ENCODE data around the gene PRKRIP1.
"Not testable (repeated sequence)": the region's sequence is repeated elsewhere in the genome, so short reads cannot be mapped to it uniquely, and the experiment has no call there.

Gene PRKRIP1, protein sequence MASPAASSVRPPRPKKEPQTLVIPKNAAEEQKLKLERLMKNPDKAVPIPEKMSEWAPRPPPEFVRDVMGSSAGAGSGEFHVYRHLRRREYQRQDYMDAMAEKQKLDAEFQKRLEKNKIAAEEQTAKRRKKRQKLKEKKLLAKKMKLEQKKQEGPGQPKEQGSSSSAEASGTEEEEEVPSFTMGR

DNA sequence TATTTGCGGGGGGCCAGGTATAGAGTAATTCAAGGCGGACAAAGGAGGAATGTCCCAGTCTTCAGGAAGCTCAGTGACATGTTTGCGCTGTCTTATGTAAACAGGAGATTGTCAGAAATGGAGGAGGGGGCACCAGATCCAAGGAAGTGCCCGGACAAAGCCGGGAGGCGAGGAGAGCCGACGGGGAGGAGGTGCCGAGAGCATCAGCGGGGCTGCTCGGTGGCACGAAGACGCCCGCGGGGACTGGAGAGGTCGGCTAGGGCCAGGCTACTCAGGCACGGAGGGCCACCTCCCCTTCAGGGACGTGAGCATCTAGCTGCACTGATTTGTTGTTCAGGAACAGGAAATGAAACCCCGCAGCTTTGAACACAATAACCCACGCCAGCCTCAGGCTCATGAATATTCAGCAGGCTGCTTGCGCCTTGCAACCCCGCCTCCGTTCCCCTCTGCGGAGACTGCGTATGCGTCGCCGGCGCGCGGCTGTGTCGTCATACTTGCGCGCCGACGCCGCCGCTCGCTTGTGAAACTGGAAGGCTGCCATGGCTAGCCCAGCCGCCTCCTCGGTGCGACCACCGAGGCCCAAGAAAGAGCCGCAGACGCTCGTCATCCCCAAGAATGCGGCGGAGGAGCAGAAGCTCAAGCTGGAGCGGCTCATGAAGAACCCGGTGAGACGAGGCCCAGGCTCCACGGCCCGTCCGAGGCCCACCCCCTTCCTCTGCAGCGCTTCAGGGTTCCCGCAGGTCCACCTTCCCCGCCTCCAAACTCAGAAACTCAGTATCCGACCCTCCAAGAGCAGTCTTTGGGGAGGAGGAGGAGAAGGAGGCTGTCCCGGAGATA is at the start of gene PRKRIP1:
PRKRIP1 (plus strand) TSS at position 491 of the 837 bp plus-strand sequence; CDS start at position 540, 49 bp downstream.
- peak; percentile 97 for DNase-seq (ENCODE audit: low spot score)

DNA sequence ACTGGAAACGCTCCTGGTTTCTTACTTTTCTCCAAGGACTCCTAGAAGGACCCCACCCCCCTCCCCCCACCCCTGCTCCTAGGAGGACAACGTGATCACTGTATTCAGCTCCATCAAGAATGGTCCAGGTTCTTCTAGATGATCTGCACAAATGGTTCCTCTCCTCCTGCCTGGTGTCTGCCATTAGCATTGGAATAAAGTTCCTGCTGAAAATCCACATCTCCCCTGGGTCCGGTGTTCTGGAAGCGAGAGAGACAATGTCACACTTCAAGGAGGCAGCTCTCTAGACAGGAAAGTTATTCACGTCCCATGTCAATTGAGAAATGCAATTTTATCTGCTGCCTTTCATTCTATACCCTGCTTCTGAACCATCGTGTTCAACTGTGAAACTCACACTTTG is 49.2 kb upstream of the PRKRIP1 start:
- not testable (repeated sequence) for DNase-seq (ENCODE audit: low spot score)

DNA sequence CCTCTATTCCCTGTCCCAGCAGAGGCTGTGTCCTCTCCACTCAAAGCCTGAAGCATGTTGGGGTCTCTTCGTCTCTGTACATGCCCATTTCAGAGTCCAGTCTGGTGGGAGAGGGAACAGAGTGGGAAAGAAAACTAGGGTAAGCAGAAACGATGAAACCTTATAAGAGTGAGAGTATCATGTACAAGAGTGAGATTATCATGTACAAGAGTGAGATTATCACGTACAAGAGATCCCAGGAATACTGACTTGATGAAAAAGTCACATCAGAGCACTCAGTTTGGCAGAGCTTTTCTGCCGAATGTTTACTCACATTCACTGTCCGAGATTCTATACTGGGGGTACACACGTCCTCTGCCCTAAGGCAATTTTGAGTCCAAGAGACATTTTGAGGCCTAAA is 39.8 kb upstream of the PRKRIP1 start, which contains the start of gene SPDYE6:
SPDYE6 (minus strand) TSS at position 101 of the 400 bp plus-strand sequence. CDS start 421 bp downstream, outside the sequence.
- not testable (repeated sequence) for DNase-seq (ENCODE audit: low spot score)

DNA sequence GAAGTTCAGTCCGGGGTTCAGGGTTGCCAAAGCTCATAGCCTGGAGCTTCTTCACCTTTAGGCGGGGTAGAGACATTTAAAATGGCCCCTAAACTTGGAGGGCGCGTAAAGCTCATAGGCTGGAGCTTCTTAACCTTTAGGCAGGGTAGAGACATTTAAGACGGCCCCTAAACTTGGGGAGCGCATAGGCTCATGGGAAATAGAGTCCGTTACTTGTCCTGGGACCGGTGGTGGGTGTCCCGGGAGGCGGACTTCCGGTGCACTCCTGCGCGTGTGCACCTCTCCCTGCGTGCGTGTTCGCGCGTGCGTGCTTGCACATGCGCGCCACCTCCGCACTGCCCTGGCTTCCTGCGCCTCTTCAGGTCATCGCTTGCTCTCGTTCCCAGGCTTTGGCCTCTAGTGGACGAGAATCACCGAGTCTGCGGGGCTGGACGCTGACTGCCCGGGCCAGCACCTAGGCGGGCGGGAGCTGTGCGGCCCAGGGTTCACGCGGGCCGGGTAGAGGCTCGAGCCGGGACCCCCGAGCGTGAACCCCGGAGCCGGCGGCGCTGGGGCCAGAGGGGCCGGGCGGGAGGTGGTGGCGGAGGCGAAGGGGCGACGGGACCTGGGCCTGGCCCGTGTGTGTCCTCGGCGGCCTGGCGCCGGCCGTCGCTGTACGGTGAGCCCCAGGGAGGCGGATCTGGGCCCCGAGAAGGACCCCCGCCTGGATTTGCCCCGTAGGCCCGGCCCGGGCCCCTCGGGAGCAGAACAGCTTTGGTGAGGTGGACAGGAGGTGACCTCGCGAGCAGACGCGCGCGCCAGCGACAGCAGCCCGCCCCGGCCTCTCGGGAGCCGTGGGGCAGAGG is 32.4 kb upstream of the PRKRIP1 start:
- peak; percentile 100 for DNase-seq (ENCODE audit: low spot score)

DNA sequence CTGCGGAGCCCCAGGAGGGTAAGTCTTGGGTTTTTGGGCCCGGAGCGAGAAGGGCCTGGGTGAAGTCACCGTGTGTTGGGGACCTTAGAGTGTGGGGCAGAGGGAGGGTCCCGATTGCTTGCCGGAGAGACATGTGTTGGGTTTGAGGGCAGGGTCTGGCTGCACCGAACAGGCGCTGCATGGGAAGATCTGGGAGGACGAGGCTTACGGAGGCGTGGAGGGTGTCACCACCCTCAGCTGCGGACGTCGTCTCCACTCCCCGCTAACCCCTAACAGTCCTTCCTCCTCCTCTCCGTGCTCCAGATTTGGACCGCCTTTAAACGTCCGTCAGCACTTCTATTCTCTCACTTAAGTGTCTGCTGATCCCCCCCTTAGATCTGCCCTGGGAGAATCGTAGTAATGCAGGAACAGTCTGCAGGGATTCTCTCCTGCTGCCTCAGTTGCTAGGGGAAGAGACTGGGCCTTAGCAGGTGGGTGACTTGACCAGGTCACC is 31.7 kb upstream of the PRKRIP1 start:
- DNase-seq (ENCODE audit: low spot score) = not testable (repeated sequence)

DNA sequence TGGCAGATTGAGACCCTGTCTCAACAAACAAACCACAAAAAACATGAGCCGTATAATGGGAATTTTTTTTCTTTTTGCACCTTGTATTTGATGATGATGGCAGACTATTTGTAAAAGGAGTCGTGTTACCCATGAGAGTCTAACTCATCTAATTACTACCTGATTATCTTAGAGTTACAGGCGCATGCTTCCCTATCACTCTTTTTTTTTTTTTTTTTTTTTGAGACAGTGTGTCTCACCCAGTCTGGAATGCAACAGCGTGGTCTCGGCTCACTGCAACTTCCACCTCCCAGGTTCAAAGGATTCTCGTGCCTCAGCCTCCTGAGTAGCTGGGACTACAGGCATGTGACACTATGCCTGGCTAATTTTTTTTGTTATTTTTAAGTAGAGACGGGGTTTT is 30.8 kb upstream of the PRKRIP1 start:
- not testable (repeated sequence) for DNase-seq (ENCODE audit: low spot score)

DNA sequence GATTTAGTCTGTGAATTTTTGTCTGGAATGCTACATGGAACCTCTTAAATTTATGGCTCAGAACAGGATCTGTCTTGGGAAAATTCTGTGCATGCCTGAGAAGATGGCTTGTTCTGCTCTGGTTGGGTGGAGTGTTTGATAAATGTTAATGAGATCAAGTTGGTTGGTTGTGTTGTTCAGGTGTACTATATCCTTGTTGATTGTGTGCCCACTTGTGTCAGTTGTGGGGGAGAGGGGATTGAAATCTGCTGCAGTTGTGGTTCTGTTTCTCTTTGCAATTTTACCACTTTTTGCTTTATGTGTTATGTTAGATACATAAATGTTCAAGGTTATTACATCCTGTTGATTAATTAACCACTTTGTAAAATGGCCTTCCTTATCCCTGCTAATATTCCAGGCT is 26.1 kb upstream of the PRKRIP1 start:
- DNase-seq (ENCODE audit: low spot score) = not testable (repeated sequence)

DNA sequence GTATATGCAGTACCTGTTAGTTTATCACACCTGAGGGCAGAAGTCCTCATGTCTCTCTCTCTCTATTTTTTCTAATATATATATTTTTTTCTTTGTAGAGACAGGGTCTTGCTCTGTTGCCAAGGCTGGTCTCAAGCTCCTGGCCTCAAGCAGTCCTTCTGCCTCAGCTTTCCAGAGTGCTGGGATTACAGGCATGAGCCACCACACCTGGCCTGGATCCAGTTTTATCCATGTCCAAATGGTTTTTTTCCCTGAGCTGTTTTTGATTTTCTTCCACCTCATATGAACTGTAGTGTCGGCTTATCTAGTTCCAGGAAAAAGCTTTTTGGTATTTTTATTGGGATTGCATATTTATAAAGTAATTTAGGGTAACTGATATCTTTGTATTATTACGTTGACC is 23.4 kb upstream of the PRKRIP1 start:
- DNase-seq (ENCODE audit: low spot score) = not testable (repeated sequence)

DNA sequence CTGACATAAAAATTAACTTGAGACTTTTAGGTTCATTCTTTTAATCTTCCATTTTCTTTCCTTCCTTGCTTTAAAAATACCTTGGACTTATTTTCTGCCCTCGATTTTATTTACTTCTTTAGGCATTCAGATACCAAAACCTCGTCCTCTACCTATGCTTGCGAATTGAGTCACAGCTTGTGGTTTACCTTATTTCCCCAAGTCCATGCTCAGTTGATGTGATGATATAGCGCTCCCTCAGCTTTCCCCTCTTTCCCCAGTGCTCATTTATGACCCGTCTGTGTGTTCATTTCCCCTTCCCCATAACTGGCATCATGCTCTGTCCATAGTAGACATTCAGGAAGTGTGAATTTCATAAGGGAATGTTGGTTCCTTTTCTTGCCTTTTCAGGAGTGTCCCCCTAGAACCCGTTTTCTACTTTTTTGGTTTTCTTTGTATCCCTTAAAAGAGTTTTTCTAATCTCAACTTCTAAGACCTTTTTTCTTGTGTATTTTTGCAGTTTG is 19.1 kb upstream of the PRKRIP1 start:
- no peak for DNase-seq (ENCODE audit: low spot score)

DNA sequence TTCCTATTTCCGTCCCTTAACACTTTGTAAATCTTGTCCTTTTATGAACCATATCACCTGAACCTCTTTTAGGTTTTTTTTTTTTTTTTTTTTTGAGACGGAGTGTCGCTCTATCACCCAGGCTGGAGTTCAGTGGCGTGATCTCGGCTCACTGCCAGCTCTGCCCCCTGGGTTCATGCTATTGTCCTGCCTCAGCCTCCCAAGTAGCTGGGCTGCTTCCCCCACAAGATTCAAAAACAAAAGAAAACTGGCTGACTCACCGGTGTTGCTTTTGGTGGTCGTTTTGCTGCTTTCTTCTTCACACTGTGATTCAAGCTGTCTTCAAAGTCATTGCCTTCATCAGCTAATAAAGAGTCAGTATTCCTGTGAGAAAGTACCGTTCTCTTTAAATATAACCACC is 15.3 kb upstream of the PRKRIP1 start:
- DNase-seq (ENCODE audit: low spot score) = not testable (repeated sequence)

DNA sequence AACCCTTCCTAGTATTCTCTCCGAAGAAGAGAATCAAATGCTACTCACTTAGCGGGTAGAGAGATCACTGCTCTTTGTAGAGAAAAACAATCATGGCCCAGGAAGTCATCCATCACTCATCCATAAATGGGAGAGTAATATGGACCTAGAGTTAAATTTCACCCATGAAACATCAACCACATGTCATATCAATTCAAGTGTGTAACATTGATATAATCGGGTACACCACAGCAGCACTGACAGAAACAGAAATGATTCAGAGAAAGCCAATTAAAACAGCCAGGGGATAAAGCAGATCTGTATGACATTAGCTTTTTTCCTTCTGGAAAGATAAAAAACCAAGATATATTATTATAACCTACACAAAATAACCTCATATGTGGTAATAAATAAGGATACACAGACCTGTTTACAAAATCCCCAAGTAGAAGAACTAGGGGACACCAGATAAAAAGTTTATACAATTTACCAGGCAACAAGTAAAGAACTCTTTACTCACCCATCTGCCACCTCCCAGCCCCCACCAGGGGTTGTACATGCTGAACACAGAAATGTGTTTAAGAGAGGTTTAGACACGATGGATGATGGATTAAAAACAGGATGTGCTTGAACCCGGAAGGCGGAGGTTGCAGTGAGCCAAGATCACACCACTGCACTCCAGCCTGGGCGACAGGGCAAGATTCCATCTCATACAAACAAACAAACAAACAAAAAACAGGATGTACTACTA is 14.3 kb upstream of the PRKRIP1 start:
- DNase-seq (ENCODE audit: low spot score) = not testable (repeated sequence)

DNA sequence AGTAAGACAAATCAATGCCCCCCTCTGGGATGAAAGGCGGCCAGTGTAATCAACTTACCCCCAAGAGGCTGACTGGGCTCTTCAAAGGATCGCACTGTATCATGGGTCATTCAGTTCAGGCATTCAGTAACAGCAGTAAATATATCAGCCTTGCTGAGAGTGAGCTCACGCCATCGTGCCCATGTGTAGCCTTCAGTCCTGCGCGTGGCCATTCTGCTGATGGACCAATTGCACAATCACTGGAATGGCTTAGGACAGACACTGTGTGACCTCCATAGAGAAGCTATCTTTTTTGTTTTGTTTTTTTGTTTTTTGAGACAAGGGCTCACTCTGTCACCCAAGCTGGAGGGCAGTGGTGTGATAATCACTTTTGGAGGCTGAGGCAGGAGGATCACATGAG is 9.1 kb upstream of the PRKRIP1 start:
- no peak for DNase-seq (ENCODE audit: low spot score)

DNA sequence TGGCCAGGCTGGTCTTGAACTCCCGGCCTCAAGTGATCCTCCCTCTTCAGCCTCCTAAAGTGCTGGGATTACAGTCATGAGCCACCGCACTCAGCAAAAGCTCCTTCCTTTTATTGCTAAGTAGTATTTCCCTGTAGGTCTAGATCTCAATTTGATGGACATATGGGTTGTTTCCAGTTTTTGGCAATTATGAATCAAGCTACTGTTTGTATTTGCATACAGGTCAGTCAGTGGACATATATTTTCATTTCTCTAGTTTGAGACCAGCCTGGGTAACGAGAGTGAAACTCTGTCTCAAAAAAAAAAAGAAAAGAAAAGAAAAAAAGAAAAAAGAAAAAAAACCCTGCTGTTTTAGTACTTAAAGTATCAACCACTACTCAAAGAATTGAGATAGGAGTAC is 6.4 kb upstream of the PRKRIP1 start:
- no peak for DNase-seq (ENCODE audit: low spot score)

DNA sequence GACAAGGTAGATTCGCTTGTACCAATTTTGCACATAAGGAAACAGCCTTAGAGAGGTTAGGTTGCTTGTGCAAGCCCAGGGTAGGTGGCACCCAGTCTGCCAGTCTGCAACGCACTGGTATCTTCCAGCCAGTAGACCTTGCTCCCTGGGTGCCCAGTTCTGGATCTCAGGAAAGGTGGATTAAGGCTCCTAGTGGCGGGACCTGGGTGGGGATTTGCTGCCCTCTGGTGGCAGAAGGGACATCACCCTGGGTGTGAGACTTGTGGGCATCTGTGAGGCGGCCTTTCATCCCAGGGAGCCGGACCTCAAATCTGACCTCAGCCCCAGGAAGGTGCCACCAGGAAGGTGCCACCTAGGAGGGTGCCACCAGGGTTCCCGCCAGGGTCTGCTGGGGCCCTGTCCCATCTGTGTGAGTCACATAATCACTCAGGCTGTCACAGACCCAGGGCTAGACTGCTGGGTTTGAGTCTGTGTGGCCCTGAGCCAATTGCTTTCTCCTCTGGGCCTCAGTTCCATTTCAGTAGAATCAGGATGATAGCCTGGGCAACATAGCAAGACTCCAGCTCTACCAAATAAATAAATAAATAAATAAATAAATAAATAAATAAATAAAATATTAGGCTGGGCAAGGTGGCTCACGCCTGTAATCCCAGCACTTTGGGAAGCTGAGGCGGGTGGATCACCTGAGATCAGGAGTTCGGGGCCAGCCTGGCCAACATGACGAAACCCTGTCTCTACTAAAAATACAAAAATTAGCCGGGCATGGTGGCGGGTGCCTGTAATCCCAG is 5.3 kb upstream of the PRKRIP1 start:
- DNase-seq (ENCODE audit: low spot score) = peak; percentile 78

DNA sequence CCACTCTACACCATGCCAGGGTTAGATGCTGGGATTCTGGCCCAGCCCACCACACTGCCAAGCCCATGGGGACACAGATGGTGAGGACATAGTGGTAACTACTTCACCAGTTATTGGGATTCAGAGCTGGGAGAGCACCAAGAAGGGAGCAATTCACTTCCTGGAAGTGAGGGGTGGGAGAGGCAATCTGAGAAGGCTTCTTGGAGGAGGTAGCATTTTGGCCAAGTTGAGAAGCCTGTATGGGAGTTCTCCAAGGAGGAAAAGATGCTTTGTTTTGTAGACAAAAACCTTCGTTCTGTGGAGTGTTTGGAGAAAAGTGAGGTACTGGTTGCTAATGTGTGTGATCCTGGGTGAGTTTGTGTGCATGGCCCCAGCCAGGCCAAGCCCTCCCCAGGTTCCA is 3.8 kb upstream of the PRKRIP1 start:
- no peak for DNase-seq (ENCODE audit: low spot score)

DNA sequence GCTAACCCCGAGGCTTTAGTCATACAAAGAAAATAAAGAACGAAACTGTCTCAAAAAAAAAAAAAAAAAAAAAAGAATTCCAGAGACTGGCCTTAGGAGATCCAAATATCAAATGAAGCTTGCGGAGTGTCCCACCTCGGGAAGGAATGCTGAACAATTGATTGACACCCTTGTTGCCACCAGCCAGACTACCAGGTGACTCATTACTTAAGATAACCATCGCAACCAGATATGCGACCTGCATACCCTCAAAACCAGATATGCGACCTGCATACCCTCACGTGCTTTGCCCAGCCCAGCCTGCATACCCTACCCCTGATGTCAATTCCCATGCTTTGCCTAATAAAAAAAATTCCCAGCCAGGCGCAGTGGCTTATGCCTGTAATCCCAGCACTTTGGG is 2.7 kb upstream of the PRKRIP1 start:
- DNase-seq (ENCODE audit: low spot score) = no peak

DNA sequence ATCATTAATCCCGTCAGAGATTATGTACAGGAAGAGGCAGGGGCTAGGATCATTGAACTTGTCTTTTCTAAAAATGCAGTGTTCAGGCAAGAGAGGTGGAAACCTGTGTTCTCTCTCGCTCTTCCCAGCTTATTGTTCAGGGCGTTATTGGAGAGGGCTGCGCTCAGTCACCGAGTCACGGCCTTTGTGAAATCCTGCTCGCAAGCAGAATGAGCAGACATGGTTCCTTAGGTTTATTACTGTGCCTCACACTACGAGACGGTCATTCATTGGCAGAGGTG is 631 bp upstream of the PRKRIP1 start:
- DNase-seq (ENCODE audit: low spot score) = no peak

DNA sequence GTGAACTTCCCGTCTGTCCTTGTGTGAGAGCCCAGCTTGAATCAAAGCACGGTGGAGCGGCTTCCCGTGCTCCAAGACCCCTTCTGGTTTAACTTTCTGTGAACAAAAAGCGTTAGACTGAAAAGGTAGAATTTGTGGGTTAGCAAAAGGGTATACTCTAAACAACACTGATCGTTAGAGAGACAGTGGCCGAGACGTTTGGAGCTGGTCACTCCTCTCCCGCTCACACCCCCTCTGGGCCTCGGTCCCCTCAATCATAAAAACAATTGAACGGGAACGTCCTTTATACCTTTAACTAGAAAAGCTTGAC is 502 bp downstream of the PRKRIP1 start:
- no peak for DNase-seq (ENCODE audit: low spot score)

DNA sequence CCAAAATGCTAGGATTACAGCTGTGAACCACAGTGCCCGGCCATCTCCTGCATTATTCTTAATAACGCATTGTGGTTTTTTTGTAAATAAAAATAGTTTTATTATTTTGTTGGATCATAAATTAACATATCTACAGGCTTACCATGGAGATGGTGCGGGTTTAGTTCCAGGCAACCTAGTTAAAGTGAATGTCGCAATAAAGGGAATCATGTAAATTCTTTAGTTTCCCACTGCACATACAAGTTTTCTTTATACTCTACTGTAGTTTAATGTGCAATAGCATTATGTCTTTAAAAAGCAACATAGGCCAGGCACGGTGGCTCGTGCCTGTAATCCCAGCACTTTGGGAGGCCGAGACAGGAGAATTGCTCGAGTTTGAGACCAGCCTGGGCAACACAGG is 2.4 kb downstream of the PRKRIP1 start:
- DNase-seq (ENCODE audit: low spot score) = no peak

DNA sequence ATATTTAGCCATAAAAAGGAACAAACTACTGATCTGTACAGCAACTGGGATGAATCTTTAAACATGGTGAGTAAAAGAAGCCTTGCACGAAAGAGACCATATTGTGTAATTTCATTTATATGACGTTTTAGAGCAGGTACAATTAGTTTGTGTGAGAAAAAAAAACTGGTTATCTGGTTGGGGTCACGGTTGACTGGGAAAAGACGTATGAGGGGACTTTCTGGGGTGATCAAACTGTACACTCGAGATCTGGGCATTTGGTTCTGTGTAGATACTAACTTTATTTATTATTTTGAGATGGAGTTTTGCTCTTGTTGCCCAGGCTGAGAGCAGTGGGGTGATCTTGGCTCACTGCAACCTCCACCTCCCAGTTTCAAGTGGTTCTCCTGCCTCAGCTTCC is 4.2 kb downstream of the PRKRIP1 start:
- DNase-seq (ENCODE audit: low spot score) = no peak

DNA sequence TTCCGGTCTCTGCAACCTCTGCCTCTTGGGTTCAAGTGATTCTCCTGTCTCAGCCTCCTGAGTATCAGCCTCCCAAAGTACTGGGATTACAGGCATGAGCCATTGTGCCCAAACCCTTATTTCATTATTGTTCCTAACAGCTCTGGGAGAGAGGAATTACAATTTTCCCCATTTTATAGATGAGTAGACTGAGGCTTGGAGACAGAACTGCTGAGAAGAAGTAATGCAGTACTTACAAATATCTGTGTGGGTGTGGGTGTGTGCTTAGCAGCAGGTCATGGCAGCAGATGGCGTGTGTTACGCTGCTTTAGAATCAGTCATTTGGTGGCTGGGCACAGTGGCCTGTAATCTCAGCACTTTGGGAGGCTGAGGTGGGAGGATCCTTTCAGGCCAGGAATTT is 7.4 kb downstream of the PRKRIP1 start:
- no peak for DNase-seq (ENCODE audit: low spot score)

Data from pons (tissue), 1 donor.